Brain microvascular endothelial cell (primary cell): ENCODE data around the gene RBMS3.
"Not testable (repeated sequence)": the region's sequence is repeated elsewhere in the genome, so short reads cannot be mapped to it uniquely, and the experiment has no call there.

ENCODE experiments used
- DNase-seq: peaks from one replicate; pipeline ENCODE4 v3.0.0-alpha.2; 2020
- H3K27ac ChIP-seq: fragments of 250-450 bp; sonication (Bioruptor Pico); 2 replicates; pipeline ENCODE4 v1.5.1; 2020; ENCODE audit warnings: mild to moderate bottlenecking, moderate library complexity
- H3K27me3 ChIP-seq: fragments of 250-450 bp; sonication (Bioruptor Pico); replicated peaks from 2 replicates; pipeline ENCODE4 v1.5.1; 2020; ENCODE audit warnings: mild to moderate bottlenecking
- H3K36me3 ChIP-seq: fragments of 250-450 bp; sonication (Bioruptor Pico); replicated peaks from 2 replicates; pipeline ENCODE4 v1.5.1; 2020; ENCODE audit warnings: mild to moderate bottlenecking
- H3K4me3 ChIP-seq: 2 replicates; pipeline ENCODE4 v1.5.1; 2011; ENCODE audit warnings: low read depth, mild to moderate bottlenecking, control low read depth, low read length, moderate library complexity
- in situ Hi-C: cut with HindIII; loops from 2 replicates; pipeline ENCODE4 v1.10.0; 2017; ENCODE audit warnings: low sequenced_read_pairs, low pct_ligation_motif_present
- TF ChIP-seq, protein P1 (sequence below): IDR thresholded peaks from 2 replicates; pipeline ENCODE4 v1.5.1; 2011; ENCODE audit warnings: low read depth, mild to moderate bottlenecking, moderate library complexity, low read length, control low read depth, inconsistent platforms; ENCODE audit errors: missing control alignments

RBMS3 gene

DNA sequence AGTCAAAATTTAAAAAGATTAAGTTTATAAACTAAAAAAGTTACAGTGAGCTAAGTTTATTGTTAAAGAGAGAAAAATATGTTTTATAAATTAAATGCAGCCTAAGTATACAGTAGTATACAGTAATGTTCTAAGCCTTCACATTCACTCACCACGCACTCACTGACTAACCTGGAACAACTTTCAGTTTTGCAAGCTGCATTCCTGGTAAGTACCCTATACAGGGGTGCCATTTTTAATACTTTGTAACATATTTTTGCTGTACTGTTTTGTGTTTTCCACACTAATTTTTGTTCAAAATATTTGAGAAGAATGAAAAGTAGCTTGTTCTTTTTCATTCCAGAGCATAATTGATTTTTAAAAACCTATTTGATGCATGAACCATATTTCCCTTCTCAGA is 524.9 kb downstream of the RBMS3 start:
- TF ChIP-seq, protein P1, sequence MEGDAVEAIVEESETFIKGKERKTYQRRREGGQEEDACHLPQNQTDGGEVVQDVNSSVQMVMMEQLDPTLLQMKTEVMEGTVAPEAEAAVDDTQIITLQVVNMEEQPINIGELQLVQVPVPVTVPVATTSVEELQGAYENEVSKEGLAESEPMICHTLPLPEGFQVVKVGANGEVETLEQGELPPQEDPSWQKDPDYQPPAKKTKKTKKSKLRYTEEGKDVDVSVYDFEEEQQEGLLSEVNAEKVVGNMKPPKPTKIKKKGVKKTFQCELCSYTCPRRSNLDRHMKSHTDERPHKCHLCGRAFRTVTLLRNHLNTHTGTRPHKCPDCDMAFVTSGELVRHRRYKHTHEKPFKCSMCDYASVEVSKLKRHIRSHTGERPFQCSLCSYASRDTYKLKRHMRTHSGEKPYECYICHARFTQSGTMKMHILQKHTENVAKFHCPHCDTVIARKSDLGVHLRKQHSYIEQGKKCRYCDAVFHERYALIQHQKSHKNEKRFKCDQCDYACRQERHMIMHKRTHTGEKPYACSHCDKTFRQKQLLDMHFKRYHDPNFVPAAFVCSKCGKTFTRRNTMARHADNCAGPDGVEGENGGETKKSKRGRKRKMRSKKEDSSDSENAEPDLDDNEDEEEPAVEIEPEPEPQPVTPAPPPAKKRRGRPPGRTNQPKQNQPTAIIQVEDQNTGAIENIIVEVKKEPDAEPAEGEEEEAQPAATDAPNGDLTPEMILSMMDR: no peak
- no peaks in the 10 kb centered on the region for H3K27me3 ChIP-seq
- no peaks in the 10 kb centered on the region for H3K36me3 ChIP-seq
- in situ Hi-C loops: no loop called here
- DNase-seq: no peak
- no peak overlapping the region for H3K4me3 ChIP-seq
- no peak overlapping the region for H3K27ac ChIP-seq

DNA sequence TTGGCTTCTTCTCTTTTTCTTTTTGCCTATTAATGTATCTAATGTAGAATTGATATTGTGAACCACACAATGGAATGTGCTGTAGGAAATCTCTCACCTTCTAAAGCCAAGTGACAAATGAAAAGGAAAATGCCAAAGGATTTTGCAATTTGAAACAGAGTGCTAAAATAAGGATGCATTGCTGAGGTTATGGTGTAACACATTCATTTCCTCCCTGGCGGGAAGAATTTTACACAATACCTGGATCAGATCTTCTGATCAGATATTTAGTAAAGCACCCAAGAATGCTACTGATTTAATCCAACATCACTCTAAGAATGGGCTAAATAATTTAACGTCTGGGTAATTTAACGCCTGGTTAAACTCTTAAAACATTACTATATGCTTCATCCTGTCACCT is 527.5 kb downstream of the RBMS3 start:
- DNase-seq, H3K36me3 ChIP-seq, H3K4me3 ChIP-seq, H3K27ac ChIP-seq, in situ Hi-C loops, H3K27me3 ChIP-seq: not testable (repeated sequence)

- TF ChIP-seq, protein P1: no peak
- in situ Hi-C loops: no loop called here
These were observed 541.2 kb downstream of the RBMS3 start for GRCh38 chr3:29822071-29822470.

DNA sequence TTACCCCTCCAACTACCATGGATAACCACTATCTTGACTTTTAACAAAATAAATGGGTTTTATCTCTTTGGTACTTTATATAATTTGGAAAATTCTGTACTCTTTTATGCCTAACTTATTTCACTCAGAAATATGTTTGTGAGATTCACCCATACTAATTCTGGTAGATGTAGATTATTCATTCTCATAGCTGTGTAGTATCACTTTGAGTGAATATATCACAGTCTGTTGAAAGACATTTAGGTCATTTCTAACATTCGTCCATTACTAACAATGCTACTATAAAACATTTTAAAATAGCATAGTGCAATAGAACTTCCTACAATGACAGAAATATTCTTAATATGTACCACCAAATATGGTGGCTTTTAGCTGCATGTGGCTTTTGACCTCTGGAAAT is 542.4 kb downstream of the RBMS3 start:
- no peaks in the 10 kb centered on the region for H3K27me3 ChIP-seq
- no peak for DNase-seq
- no peak overlapping the region for H3K4me3 ChIP-seq
- H3K27ac ChIP-seq: no peak overlapping the region
- TF ChIP-seq, protein P1: no peak
- in situ Hi-C loops: no loop called here
- no peaks in the 10 kb centered on the region for H3K36me3 ChIP-seq

More at GRCh38 chr3:29822071-29822470, 541.2 kb downstream of the RBMS3 start:
- H3K27me3 ChIP-seq: no peaks in the 10 kb centered on the region
- DNase-seq: peak; percentile 23
- H3K27ac ChIP-seq: no peak overlapping the region
- no peaks in the 10 kb centered on the region for H3K36me3 ChIP-seq
- no peak overlapping the region for H3K4me3 ChIP-seq

DNA sequence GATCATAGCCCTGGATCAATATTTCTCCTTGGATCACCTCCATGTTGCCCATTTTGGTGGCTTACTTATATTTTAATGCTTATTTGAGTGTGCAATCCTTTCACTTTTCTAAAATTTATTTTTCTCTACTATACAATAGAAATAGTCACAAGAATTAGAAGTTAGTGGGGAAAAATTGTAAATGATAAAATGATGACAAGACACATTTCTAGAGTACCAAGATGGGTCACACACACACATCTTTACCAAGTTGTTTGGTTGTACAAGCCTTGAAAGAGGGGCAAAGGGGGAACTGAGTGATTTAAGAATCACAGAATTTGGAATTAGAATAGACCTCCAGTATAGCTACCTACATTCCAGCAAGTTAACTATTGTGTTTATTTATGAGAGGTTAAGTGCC is 545.8 kb downstream of the RBMS3 start:
- Histone ChIP-seq H3K27me3 (no peaks in the 10 kb centered on the region), H3K36me3 (no peaks in the 10 kb centered on the region), H3K4me3 (no peak overlapping the region), H3K27ac (no peak overlapping the region)
- no peak for DNase-seq
- in situ Hi-C loops: no loop called here
- TF ChIP-seq, protein P1: no peak

GRCh38 chr3:29827756-29828155 is 546.9 kb downstream of the RBMS3 start:
- no peak for DNase-seq
- Histone ChIP-seq H3K4me3 (no peak overlapping the region), H3K27me3 (no peaks in the 10 kb centered on the region), H3K27ac (no peak overlapping the region), H3K36me3 (no peaks in the 10 kb centered on the region)
- TF ChIP-seq, protein P1: no peak
- in situ Hi-C loops: no loop called here
